RPMI8226 (cell line): ENCODE data around the gene WDR7.

Experiments
- DNase-seq: peaks from one replicate; pipeline ENCODE4 v3.0.0-alpha.2; 2015

WDR7 gene

DNA sequence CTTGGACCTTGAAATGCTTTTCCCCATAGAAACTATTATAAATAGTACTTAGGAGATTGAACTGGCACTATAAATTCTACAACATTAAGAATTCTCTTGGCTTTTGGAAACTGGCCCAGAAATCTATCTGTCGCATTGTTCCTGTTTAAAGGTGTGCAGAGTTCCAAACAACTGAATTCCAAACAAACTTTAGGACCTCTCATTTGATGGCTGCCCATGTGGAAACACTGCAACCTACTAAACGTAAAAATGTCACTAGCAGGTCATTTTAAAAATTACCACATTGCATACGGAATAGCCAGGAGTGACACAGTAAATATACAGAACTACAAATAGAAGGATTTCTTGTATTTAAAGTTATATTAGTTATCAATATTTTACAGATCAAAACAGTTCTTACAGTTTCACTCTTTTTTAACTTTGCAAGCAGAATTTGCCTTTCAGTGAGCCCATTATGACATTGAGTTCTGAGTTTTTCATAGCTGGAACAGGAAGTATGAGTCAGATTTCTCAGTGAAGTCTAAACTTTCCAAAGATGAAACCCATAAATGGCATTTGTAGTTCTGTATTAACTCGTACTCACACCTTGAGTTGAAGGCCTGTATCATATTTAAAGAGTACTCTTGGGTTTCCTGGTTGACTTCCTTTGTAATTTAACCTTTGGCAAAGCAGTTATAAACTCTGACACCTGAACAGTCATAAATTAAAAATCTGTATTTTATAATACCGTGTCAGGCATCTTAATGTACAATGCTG is 353.4 kb downstream of the WDR7 start:
- peak; percentile 14 for DNase-seq

DNA sequence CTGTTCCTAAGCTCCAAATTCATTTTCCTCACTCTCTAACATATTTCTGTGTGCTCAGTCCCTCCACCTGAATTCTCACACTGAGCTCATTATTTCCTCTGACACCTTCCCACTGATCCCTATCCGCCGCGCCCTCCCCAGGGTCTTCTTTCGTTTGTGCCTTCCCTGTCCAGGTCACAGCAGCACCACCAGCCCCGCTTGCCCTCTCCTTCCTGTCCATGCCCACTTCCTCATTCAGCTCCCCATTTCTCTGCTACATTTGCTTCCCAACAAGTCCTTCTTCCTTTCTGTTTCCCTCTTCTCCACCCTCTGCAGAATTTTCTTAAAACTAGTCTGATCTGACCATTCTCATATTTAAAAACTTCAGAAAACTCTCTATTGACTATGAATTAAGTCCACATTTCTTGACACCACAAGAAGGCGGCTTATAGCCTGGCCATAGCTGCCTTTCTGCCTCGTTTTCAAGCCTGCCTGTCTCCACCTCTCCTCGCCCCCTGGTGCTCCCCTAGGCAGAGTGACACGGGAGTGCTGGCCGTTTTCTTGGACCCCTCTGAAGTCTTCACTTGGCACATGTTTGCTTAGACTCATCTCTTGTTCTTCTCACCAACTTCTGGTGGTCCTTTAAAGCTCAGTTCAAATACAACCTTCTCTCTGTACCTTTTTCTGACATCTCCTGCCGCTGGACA is 357.0 kb downstream of the WDR7 start:
- DNase-seq, result no peak

DNA sequence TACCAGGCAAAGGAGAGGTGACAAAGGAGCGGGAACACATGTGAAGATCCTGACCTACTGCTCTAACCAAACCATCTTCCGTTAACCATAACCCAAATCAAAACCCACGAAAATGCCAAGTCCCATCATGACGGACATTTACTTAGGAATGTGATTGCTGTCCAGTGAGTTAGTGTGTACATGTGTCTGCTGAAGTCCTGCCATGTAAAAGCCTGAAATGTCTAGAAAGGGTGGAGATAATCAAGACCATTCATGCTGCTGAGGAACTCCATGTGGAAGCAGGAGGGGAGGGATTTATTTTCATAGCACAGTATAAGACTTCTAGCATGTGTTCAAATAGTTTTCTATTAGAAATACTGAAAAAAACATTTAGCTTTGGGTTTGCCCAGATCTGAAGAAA is 358.7 kb downstream of the WDR7 start:
- DNase-seq, result no peak

DNA sequence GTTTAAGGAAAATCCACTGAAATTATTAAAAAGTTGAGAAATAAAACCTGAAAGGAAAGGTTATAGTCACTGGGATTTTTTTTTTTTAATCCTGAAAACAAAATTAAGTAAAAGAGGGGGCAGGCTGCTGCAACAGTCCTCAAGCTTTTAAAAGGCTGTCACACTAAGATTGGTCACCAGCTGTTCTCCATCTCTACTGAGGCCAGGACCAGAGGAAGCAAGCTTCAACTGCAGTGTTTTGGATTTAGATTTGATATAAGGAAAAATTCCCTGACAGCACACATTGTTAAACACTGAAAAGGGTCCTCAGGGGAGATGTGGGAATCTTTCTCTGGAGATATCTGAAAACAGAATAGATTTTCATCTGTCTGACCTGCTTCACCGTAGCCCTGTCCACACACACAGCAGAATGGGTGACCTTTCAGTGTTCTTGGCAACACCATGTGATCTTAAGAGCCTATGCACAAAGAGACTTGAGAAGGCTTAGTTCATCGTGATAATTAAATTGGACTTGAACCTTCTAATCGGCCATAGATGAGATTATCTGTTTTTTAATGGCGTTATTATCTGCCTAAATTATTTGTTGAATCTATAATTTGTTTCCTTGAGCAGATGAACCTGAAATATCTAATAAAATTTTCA is 363.7 kb downstream of the WDR7 start:
- DNase-seq, result no peak

DNA sequence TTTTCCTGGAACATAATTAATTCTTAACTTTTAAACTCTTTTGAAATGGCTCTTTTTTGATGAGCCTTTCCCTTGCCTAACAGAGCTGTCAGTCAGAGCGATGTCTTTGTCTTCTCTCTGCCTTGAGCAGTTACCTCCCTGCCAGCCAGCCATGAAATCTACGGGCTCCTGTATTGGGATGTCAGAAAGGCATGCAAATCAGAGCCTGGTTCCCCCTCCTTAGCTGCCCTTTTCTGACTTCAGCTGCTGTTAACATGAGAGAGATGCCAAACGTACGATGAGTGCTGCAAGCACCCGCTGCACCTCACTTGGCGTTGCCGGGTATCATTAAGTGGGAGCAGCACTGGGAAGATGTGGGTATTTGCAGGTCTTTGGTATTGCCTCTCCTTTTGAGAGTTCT is 364.3 kb downstream of the WDR7 start:
- DNase-seq, result no peak

DNA sequence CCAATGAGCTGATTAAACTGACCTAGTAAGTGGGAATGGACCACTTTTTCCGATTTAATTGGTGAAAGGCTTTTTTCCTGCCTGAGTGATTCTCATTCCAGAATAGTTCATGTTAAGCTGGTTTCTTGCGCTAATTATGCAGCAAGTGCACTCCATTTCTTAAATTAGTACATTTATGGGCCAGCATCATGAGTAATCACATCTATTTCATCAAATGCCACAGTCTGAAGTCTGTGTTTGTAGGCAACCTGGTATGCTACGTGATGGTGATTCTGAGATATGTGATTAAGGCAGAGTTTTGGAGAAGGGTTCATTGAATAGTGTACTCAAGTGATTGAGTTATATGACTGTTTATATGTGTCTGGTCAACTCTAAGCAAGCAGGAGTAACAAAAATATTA is 367.7 kb downstream of the WDR7 start:
- DNase-seq, result no peak

DNA sequence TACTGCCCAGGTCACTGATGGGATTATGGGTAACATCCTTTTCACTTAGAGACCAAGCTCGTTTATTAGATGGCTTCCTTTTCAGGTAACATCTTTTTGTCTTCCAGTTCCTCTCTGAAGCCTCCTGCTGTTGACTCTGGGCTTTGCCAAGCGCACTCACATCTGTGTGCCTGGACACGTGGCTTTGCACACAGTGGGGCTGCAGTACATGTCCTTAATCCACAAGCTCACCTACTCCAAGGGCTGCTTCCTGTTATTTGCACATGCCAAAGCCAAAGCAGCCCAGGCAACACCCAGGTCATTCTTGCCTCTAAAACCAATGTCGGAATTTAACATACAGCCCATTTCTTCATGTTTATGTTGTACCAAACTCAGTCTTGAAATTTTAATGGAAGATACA is 371.6 kb downstream of the WDR7 start:
- DNase-seq, result no peak

DNA sequence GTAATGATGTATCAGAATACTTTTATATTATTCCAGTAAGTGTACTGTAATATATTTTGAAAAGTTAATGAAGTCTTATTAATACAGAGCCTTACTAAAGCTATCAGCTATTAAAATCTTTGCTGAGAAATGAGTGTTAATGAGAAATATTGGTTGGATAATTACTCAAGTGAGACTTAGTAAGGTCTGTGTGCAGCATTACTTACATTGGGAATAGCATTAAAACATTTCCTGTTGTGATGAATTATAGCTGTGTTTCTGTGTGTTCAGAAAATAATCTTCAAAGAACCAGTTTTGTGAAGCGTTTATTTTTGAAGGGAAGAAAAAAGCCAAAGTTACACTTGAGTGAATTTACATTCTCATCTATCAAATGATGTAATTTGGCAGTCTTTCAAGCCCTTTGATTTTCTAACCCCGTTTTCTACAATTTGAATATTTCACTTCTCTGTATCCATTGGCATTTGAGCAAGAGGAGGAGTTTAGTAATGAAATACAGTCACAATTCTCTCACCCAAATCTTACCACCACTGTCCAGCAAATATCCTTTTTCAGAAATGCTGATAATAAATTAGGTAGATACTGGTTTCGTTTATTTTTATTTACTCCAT is 372.2 kb downstream of the WDR7 start:
- DNase-seq, result no peak

DNA sequence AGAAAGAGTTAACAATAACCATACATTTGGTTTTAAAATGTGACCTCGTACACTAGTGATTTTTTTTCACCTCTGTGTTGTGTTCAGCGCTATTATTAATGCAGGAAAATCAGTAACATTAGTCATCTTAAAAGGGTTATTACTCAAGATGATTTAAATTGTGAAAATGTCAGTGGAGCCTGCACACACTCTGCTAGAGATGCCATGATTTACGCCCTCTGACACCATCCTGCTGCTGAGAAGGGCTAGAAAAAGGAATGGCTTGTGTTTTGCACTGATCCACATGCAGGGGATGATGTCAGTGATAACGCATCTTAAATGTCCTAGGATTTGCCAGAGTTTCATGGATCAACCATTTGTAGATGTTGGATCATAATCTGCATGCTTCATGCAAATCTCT is 374.4 kb downstream of the WDR7 start:
- no peak for DNase-seq

DNA sequence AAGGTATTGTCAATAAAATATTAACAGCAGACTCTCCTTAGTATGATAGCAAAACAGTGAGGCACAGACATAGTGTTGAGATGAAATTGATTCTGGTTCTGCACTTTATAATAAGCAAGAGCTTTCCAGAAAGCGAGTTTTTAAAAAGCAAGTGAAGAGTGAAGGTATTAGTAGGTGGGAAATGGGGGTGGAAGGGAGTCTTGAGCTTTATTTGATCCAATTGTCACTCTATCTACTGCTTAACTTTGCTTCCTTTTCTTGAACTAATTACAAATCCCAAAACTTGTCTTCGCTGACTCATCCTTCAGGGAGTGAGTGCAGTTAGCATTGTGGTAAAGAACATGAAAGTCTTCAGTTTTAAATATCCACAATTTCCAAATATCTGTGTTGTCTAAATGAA is 375.2 kb downstream of the WDR7 start:
- DNase-seq, result no peak

DNA sequence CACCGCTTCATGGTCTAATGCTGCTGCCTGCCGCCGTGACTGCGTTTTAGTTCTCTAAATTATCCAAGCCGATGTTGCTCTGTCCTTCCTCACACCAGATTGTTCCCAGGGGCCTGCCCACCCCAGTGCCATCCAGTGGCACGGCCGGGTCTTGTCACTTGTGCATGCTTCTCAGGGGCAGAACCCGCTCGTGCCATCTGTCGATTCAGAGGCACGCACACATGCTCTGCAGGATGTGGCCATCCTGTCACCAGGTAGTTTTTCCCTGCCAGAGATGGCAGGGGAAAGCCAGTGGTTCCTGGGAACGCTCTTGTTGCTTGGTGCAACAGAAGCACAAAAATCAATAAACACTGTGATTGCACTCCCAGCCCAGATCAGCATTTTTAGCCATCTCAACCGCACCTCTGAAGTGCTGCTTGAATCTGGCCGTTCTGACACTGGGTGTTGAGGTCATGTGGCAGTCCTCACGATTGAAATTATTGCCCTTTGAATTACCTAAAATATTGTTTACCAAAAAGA is 376.1 kb downstream of the WDR7 start:
- no peak for DNase-seq

DNA sequence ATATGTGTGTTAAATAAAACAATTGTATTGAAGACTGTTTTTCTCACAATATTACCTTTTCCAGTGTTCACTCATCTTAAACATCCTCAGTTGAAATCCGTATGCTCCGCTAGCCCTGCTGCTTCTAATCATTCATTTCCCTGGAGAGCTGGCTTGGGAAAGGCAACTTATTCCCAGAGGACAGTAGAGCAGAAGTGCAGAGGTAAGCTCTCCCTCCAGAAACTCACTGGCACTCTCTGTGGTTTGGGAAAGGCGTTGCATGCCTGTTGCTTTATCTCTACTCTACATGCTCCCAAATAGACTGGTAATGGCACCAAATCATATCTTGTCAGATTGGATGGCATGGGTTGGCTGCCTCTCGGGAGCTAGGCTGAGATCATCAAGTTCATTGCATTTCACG is 378.6 kb downstream of the WDR7 start:
- DNase-seq, result no peak

DNA sequence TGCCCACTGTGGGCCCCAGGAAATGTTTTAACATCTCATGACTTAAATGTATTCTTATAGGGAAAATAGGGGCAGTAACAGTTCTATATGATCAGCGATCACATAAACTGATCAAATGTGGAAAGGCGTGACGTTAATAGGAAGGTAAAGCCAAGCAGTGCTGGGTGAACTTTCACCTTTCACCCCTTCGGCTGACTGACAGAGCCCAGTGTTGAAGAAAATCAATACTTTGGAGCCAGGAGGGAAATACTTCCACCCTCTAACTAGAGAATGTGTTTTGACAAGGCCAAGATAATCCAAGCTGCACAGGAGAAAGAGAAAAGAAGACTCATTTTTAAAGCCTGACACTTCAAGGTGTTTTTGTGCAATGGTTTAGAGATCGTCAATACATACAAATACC is 379.3 kb downstream of the WDR7 start:
- no peak for DNase-seq

DNA sequence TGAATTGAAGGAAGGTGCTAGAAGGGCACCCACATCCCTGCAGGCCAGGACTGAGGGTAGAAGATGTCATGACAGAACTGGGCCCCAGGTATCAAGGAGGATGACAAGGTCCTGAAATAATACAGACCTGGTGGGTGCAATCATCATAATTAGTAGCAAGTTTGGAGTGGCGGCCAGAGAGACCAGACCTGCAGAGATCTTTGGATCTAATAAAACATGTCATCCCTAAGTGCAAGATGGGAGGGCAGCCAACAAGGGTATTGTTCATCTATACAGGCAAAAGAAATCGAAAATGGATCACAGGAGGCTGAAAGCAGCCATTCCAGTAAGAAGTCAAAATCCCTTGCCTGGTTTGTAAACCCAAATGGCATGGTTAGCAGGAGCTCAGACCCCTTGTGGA is 384.4 kb downstream of the WDR7 start:
- no peak for DNase-seq

DNA sequence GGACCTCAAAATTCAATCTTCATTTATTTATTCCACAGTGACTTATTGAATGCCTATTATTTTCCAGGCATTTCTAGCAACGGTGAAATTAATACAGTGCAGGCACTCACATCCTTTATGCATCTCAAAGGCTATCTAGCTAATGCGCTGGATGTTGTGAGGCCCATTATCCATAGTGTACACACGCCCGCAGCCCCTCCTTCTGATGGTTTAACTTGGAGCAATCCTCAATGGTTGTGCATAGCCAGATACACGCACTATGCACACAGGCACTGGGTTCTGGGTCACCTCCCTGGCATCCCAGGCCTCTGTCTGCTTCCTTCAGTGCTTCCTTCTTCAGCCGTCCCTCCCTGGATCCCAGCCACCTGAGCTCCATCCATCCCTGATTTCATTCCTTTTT is 387.2 kb downstream of the WDR7 start:
- no peak for DNase-seq

DNA sequence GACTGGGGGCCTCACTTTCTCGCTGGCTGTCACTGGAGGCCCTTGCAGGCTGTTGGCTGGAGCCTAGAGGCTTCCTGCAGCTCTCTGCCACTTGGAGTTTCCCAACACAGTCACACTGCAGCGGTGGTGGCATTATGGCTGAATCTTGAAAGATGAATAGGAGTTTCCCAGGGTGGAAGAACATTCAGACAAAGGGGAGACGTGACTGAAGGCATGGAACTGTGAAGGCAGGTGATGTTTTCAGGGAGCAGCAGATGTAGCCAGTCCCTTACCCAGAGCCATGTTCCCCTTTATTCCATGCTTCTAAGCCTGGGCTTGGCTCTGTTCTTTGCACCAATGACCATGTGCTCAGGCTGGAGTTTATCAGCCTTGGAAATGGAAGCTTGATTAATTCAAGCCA is 389.0 kb downstream of the WDR7 start:
- no peak for DNase-seq

DNA sequence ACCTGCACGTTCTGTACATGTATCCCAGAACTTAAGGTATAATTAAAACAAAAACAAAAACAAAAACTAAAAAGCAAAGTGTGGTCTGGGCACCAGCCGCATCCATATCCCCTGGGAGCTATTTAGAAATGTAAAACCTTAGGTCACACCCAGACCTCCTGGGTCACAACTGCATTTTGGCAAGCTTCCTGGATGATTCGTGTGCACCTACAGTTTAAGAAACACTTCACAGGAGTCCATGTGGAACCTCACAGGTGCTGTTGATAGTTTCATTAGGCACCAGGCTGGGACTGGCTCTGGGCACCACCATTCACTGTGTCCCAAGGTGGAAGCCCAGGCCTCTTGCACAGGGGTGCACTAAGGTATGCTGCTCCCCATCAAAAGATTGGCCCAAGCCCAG is 392.1 kb downstream of the WDR7 start:
- no peak for DNase-seq

DNA sequence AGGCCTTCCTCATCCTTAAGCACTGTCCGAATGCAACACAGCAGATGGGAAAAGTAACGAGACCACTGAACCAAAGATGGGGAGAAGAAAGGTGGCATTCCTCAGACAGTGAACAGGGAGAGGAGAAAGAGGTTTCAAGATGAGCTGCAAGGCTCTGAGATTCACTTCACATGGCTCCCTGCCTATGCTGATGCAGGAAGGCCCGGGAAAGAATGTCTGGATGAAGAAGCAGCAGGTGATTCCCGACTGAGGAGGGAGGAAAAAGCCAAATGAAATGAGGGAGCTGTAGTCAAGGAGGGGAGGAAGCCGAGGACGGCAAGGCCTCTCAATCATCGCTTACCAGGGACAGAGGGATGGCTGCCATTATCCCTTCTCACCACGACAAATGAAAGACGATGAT is 397.2 kb downstream of the WDR7 start:
- no peak for DNase-seq

DNA sequence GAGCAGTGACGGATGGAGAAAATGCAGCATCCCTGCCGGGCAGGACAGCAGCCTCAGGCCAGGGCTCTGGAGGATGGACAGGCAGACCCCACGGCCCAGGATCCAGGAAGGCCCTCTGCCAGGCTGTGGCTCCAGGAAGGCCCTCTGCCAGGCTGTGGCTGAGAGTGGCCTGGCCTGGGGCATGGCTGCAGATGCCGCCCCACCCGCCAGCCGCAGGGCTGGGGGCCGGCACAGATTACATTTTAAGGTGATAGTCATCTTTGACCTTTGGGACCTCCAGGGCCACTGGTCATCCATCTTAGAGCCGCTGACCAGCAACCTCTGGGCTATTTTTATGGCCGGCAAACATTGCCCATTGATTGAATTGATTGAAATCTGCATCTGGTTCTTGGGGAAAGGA is 397.7 kb downstream of the WDR7 start:
- DNase-seq, result no peak

DNA sequence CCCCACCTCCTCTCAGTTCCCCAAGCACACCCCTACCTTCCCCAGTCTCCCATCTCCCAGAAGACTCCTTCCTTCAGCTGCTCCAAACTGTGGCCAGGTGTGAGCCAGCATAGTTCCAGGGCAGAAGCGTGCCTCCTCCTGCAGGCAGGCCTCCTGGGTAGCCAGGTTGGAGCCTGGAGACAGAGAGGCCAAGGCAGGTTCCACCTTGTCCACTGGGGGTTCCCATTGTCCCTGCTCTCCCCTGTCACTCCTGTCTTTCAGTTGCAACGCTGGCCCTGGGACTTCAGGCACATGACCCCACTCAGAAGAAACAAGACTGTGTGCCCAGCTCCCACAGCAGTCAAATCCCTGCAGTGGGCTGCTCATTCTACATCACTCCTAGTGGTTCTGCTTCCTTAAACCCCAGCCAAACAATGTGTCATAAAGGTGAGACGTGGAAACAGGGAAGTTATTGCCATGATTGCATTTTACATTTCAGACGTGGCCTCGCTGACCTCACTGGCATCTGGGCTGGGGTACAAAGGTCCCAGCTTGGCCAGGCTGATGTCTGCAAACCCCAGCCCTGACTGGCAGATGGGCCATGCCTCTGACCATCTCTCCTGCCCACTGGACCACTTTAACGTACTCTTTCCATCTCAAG is 399.3 kb downstream of the WDR7 start:
- no peak for DNase-seq

DNA sequence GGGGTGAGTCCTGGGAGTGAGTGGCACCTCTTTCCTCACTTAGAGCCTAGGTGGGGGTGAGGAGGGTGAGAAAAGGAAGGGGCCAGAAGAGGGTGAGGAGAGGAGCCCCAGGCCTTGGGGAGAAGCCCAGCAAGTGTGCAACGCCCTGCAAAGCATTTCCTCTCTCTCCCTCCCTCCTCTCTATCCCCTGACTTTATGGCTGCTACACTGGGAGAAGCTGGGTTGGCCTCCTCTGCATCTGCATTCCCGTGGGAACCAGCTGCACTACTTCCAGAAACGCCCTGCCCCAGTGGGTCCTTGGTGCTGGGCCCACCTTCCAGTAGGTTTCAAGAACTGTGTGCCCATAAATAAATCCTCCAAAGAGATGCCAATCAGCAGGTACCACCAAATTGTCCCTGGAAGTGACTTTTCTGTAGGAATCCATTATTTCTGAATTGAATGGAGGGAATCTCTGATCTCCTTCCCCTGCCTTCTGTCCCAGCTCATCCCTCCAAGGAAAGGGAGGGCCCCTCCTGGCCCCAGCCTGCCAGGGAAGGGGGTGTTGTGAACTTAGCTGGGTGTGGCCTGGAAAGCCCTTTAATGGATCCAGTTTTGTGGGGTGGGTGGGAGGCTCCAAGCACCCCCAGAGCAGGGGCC is 400.0 kb downstream of the WDR7 start:
- DNase-seq, result no peak

DNA sequence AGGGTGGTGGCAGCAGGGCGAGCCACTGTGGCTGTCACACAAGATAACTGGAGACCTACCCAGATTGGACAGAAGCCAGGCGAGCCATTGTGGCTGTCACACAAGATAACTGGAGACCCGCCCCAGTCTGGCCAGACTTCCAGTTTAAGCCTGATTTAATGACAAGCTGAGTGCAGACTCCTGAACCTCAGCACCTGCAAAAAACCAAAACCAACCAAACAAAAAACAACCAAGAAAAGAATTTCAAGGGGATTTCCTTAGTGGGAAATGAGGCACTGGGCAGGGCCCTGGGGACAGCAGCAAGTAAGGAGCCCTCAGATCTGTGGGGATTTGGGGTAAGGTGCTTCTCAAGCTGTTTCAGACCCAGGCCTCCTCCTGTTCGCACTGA is 400.5 kb downstream of the WDR7 start:
- DNase-seq, result peak; percentile 30

DNA sequence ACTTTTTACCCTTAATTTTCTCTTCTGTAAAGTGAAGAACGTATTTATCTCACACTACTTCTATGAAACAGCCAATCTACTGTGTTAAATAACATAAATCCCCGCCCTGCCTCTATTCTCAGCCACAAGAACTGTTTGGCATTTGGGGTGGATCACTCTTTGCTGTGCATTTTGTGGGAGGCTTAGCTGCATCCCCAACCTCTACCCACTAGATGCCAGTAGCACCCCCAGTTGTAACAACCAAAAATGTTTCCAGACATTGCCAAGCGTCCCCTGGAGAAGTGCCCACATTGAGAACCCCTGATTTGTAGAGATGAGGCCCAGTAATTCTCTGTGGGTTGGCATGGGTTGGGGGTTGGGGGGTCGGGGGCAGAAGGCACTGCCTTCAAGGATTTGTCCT is 401.0 kb downstream of the WDR7 start:
- DNase-seq, result no peak
